HUES64 (cell line): ENCODE data around the gene KRT12.

ENCODE experiments used
- H3K27ac ChIP-seq: 2 replicates; pipeline ENCODE4 v1.7.0; 2013; ENCODE audit warnings: low read depth, low read length, inconsistent platforms
- H3K27me3 ChIP-seq: 2 replicates; pipeline ENCODE4 v1.6.1; 2013; ENCODE audit warnings: mild to moderate bottlenecking, low read length; ENCODE audit not compliant: insufficient read depth
- H3K36me3 ChIP-seq: 2 replicates; pipeline ENCODE4 v1.6.1; 2013; ENCODE audit warnings: mild to moderate bottlenecking, low read length; ENCODE audit not compliant: insufficient read depth
- H3K4me1 ChIP-seq: 2 replicates; pipeline ENCODE4 v1.6.1; 2013; ENCODE audit warnings: mild to moderate bottlenecking, low read length, moderate library complexity; ENCODE audit not compliant: insufficient read depth
- H3K4me3 ChIP-seq: 2 replicates; pipeline ENCODE4 v1.5.1; 2013; ENCODE audit warnings: mild to moderate bottlenecking, low read length, moderate library complexity
- H3K9ac ChIP-seq: 2 replicates; pipeline ENCODE4 v1.6.1; 2013; ENCODE audit warnings: mild to moderate bottlenecking, low read depth, low read length
- H3K9me3 ChIP-seq: 2 replicates; pipeline ENCODE4 v1.6.1; 2013; ENCODE audit warnings: low read depth, low read length; ENCODE audit not compliant: insufficient read depth
- WGBS: fragments of 150-250, 120-280 bp; methylation state at CpG from one replicate; pipeline ENCODE4 v1.1.7; 2013; ENCODE audit warnings: missing lambda C conversion rate; 5-methylcytosine and 5-hydroxymethylcytosine counted together

KRT12 gene

DNA sequence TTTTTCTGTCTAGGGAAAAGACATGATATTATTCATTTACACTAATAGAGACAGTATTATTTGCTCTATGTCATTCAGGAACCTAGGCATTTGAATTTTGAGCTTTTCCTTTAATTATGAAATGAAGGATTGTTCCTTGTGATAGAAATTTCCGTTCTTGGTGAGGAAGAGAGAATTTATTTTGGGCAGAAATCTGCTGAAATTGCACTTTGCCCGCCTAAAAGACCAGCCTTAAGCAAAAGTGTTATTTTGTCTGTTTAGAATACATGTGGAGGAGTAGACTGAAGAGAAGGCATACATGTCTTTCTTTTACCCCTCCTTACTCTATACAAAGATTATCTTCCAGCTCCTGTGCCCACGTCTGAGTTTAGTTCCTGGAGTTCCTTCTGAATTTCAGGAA lies 27.8 kb downstream of the KRT12 start:
- H3K9ac ChIP-seq: no peak overlapping the region
- WGBS: 89% methylated on average over 3 of the region's 3 CpGs
- H3K9me3 ChIP-seq: no peaks in the 10 kb centered on the region
- H3K4me1 ChIP-seq: no peaks in the 10 kb centered on the region
- no peak overlapping the region for H3K4me3 ChIP-seq
- H3K27ac ChIP-seq: no peak overlapping the region
- H3K36me3 ChIP-seq: no peaks in the 10 kb centered on the region
- H3K27me3 ChIP-seq: peaks cover 68% of the 10 kb centered on the region

DNA sequence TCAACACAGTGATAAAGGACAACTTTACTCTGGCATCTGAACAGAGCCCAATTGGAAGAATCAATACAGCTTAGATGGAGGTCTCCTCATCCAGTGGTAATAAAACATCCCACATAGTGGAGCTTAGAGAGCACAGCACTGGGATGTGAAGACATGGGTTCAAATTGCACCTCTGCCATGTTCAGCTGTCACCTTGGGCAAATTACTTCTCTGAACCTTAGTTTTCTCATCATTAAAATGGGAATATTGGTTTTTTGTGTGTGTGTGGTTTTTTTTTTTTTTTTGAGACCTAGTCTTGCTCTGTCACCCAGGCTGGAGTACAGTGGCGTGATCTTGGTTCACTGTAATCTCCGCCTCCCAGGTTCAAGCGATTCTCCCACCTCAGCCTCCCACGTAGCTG lies 31.0 kb downstream of the KRT12 start:
- peaks cover 92% of the 10 kb centered on the region for H3K27me3 ChIP-seq
- no peak overlapping the region for H3K27ac ChIP-seq
- 97% methylated on average over 4 of the region's 4 CpGs for WGBS
- H3K9me3 ChIP-seq: no peaks in the 10 kb centered on the region
- peaks cover 4% of the 10 kb centered on the region; the same call in 1 of the 2 replicates for H3K4me1 ChIP-seq
- no peaks in the 10 kb centered on the region for H3K36me3 ChIP-seq
- no peak overlapping the region for H3K4me3 ChIP-seq
- H3K9ac ChIP-seq: no peak overlapping the region

DNA sequence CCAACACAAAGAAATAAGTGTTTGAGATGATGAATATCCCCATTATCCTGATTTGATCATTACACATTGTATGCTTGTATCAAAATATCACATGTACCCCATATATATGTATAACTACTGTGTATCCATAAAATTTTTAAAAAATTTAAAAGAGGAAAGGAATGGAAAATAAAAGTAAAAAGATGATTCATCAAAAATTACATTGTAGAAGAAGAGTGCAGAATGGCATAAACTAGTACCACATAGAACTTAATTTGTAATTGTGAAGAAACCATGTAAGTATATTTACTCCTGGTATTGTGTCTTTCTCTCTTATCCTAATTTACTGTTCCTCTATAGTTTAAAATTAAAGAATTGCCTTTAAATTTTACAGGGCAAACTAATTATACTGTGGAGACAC lies 33.1 kb downstream of the KRT12 start:
- Histone ChIP-seq H3K27me3 (peaks cover 93% of the 10 kb centered on the region), H3K27ac (no peak overlapping the region)

DNA sequence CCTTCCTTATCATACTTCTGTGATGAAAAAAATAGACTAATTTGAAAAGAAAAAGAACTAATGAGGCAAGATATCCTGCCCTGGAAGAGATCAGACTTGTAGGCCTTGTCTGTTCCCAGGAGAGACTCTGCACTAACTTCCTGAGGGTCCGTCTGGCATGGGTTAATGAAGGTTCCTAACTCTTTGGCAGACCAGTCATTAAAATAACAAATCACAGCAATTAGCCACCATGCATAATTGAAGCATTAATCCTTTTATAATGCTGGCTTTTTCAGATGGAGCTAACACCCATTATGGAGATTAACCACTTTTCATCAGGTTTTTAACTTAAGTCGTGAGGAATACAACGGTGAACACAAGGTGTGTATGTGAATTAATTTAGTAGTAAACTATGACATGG lies 34.2 kb downstream of the KRT12 start:
- Histone ChIP-seq H3K27me3 (peaks cover 93% of the 10 kb centered on the region), H3K27ac (no peak overlapping the region), H3K9ac (no peak overlapping the region), H3K4me3 (no peak overlapping the region), H3K9me3 (no peaks in the 10 kb centered on the region), H3K4me1 (peaks cover 4% of the 10 kb centered on the region; the same call in 1 of the 2 replicates), H3K36me3 (no peaks in the 10 kb centered on the region)
- 19% methylated on average over 1 of the region's 3 CpGs for WGBS

More for the DNA sequence above, 33.1 kb downstream of the KRT12 start:
- no peaks in the 10 kb centered on the region for H3K9me3 ChIP-seq
- H3K9ac ChIP-seq: no peak overlapping the region
- no peaks in the 10 kb centered on the region for H3K36me3 ChIP-seq
- peaks cover 4% of the 10 kb centered on the region; the same call in 1 of the 2 replicates for H3K4me1 ChIP-seq
- H3K4me3 ChIP-seq: no peak overlapping the region

DNA sequence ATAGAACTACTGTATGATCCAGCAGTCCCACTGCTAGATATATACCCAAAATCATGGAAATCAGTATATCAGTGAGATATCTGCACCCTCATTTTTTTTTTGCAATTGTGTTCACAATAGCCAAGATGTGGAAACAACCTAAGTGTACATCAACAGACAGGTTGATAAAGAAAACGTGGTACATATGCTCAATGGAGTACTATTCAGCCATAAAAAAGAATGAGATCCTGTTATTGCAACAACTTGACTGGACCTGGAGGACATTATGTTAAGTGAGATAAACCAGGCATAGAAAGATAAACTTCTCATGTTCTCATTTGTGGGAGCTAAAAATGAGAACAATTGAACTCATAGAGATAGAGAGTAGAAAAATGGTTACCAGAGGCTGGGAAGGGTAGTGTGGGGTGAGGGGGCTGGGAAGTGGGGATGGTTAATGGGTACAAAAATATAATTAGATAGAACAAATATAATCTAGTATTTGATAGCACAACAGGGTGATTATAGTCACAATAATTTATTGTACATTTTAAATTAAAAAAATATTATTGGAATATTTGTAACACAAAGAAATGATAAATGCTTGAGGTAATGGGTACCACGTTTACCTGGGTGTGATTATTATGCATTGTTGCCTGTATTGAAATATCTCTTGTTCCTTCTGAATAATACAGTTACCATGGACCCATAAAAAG lies 36.8 kb downstream of the KRT12 start:
- Histone ChIP-seq H3K4me1 (peaks cover 4% of the 10 kb centered on the region; the same call in 1 of the 2 replicates), H3K27me3 (peaks cover 97% of the 10 kb centered on the region), H3K4me3 (no peak overlapping the region), H3K27ac (no peak overlapping the region), H3K9me3 (no peaks in the 10 kb centered on the region), H3K36me3 (no peaks in the 10 kb centered on the region), H3K9ac (no peak overlapping the region)
- 100% methylated on average over 2 of the region's 2 CpGs for WGBS

DNA sequence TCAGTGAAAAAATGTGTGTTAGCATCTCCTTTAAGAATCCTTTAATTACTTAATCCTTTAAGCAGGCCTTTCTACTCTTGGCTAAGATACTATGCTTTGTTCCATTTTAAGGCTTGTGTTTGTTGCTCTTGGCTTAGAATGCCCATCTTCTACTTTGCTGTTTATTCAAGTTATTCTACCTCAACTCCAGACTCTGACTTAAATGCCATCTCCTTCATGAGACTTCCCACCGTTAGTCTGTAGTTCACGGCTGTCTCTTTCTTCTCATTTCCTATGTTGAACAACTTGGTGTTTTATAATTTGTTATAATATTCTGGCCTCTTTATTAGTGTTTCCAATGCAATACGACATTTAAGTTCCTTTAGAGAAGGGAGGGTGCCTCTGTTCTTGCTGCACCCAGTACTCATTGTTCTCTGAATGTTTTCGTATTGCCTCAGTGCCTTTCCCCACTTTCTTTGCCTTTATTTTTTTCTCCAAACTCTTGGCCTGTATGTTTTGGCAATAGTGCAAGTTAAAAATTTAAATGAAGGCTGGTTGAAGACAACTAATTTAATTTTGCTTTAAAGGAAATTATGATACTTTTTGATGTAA lies 38.5 kb downstream of the KRT12 start:
- no peak overlapping the region for H3K9ac ChIP-seq
- no peak overlapping the region for H3K27ac ChIP-seq
- peaks cover 4% of the 10 kb centered on the region; the same call in 1 of the 2 replicates for H3K4me1 ChIP-seq
- H3K27me3 ChIP-seq: peaks cover 94% of the 10 kb centered on the region
- H3K9me3 ChIP-seq: no peaks in the 10 kb centered on the region
- no peaks in the 10 kb centered on the region for H3K36me3 ChIP-seq
- no peak overlapping the region for H3K4me3 ChIP-seq
- 96% methylated on average over 4 of the region's 4 CpGs for whole genome bisulfite sequencing

DNA sequence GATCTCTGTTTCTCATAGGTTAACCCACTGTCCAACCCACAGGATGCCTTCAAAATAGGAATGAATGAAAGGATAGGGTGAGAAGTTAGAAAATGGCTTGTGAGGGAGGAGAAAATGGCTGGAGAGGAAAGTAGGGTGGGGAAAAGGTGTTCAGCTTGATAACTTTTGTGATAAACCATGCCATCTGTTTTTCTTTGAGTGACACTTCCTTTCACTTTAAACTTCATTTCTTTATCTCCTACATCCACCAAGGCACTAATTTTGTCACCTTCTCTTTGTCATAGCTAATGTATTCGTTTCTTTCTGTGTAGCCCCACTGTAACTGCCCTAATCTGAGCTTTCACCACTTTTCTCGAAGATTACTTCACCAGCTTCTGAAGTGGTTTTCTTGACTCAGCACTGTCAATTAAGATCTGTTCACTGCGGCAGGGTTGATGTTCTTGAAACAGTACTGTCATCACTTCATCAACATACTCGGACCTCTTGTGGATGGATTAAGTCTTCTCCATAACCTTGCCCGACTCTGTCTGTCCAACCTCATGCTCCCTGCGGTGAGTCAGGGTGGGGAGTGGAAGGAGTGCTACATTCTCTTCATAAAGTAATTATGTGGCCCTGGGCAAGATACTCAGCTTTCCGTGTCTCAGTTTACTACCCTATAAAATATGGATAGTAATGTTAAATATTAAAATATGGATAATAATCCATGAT lies 39.1 kb downstream of the KRT12 start:
- H3K27ac ChIP-seq: no peak overlapping the region
- H3K9ac ChIP-seq: no peak overlapping the region
- no peak overlapping the region for H3K4me3 ChIP-seq
- no peaks in the 10 kb centered on the region for H3K9me3 ChIP-seq
- WGBS: 79% methylated on average over 6 of the region's 7 CpGs
- peaks cover 4% of the 10 kb centered on the region; the same call in 1 of the 2 replicates for H3K4me1 ChIP-seq
- H3K36me3 ChIP-seq: no peaks in the 10 kb centered on the region
- H3K27me3 ChIP-seq: peaks cover 94% of the 10 kb centered on the region

DNA sequence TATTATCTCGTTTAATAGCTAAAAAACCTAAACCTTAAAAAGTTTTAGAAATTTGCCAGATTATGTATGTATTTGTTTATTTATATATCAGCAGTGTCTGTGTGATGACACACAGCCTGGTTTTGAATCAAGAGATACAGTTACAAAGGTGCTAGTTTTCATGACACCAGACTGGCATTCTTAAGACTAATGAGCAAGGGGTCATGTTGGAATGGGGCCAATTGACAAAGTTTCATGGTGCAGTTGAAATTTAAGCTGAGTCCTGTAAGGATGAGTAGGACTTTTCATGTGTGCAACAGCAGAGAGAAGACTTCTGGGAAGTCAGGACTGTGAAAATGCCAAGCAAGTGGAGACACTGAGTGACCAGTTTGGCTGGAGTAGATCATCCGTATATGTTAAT lies 41.4 kb downstream of the KRT12 start:
- H3K36me3 ChIP-seq: no peaks in the 10 kb centered on the region
- H3K4me3 ChIP-seq: no peak overlapping the region
- H3K27me3 ChIP-seq: peaks cover 94% of the 10 kb centered on the region
- no peaks in the 10 kb centered on the region for H3K9me3 ChIP-seq
- no peak overlapping the region for H3K27ac ChIP-seq
- no peak overlapping the region for H3K9ac ChIP-seq
- H3K4me1 ChIP-seq: no peaks in the 10 kb centered on the region
- 100% methylated on average over 1 of the region's 2 CpGs for WGBS

DNA sequence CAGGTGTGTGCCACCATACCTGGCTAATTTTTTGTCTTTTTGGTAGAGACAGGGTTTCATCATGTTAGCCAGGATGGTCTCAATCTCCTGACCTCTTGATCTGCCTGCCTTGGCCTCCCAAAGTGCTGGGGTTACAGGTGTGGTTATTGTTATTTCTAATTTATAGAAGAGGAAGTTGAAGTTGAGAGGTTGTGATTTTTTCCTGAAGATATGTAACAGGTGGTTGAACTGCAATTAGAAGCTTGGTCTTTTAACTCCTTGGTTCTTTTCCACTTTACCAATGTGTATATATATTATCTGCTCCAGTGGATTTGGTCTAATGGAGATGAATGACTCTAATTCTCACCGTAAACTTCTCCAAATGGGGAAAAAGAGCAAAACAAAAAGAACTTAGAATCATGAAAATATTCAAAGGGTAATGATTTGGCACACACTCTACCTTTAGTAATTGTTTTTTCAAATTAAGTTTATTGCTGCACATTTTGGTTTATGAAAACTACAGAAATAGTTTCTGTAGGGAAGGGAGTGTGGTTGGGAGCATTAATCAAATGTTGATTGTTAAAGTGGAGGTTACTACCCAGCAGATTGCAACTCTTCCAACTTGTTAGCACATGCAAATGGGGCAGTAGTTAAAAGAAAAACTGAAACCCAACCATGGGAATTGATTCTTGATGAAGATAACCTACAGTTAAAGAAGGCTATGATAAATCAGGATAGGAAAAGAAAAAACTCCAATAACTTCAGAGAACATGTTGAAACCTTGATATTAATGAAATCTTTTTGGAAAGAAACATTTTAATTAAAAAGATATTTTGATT lies 42.8 kb downstream of the KRT12 start:
- Histone ChIP-seq H3K27me3 (peaks cover 93% of the 10 kb centered on the region), H3K4me3 (no peak overlapping the region), H3K9ac (no peak overlapping the region), H3K4me1 (no peaks in the 10 kb centered on the region), H3K9me3 (no peaks in the 10 kb centered on the region; the same call in 1 of the 2 replicates), H3K27ac (no peak overlapping the region), H3K36me3 (no peaks in the 10 kb centered on the region)
- WGBS: no CpG with 5 or more reads among the region's 1 CpG

DNA sequence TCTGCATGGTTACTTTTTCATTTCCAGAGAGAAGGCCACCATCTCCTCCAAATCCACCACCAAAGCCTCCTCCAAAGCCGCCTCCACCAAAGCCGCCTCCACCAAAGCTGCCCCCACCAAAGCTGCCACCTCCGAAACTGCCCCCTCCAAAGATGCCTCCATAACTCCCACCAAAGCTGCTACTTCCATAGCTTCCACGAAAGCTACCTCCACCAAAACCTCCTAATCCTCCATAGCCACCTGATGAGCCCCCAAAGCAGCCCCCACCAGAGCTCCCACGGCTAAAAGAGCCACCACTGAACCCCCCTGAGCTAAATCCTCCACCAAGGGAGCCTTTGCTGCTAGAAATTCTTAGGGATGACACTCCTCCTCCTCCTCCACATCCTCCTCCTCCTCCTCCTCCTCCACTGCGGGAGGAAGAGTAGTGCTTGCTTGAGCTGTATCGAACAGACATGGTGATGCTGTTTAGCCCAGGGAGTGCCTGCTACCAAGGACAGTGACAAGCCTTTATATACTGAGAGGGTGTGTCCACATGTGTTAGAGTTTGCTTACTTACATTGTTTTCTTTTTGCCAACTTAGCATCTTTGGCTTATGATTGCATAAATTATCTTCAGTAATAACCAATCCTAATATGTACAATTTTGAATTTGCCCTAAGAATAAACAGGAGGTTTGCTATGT lies 44.8 kb downstream of the KRT12 start, which contains the start of gene KRT10:
TSS of gene KRT10 (minus strand) at position 483 of the 681 bp plus-strand sequence. CDS start at position 454, 29 bp downstream.
- H3K27me3 ChIP-seq: peaks cover 74% of the 10 kb centered on the region
- 88% methylated on average over 7 of the region's 7 CpGs for whole genome bisulfite sequencing
- H3K36me3 ChIP-seq: peaks cover 7% of the 10 kb centered on the region
- H3K9me3 ChIP-seq: no peaks in the 10 kb centered on the region; the same call in 1 of the 2 replicates
- H3K4me1 ChIP-seq: no peaks in the 10 kb centered on the region
- H3K9ac ChIP-seq: no peak within 1 kb of the TSS
- H3K27ac ChIP-seq: no peak within 1 kb of the TSS
- no peak within 1 kb of the TSS for H3K4me3 ChIP-seq
